OCI-LY1 (cell line): ENCODE results near the gene CHST5.
"Not testable (repeated sequence)": the region's sequence is repeated elsewhere in the genome, so short reads cannot be mapped to it uniquely, and the experiment has no call there.

Experiments used
- H2AFZ ChIP-seq: fragments of 200-600 bp; sonication (generic), shearing (Covaris generic); 2 replicates; pipeline ENCODE4 v1.6.0; 2014; ENCODE audit warnings: antibody characterized with exemption, mild to moderate bottlenecking, low read length
- H3F3A ChIP-seq: fragments of 200-600 bp; sonication (generic), shearing (Covaris generic); 2 replicates; pipeline ENCODE4 v1.6.0; 2014; ENCODE audit warnings: mild to moderate bottlenecking, antibody characterized with exemption, low read length, moderate library complexity; ENCODE audit not compliant: insufficient read depth
- H3K27ac ChIP-seq: fragments of 200-600 bp; sonication (generic); 2 replicates; pipeline ENCODE4 v1.5.1; 2014; ENCODE audit warnings: low read length, mixed run types, mild to moderate bottlenecking, low read depth; ENCODE audit not compliant: poor library complexity, severe bottlenecking
- H3K27me3 ChIP-seq: fragments of 200-600 bp; sonication (generic); 2 replicates; pipeline ENCODE4 v1.6.0; 2014; ENCODE audit warnings: antibody characterized with exemption, mild to moderate bottlenecking, low read length, moderate library complexity; ENCODE audit not compliant: insufficient read depth
- H3K36me3 ChIP-seq: fragments of 200-600 bp; sonication (generic); 2 replicates; pipeline ENCODE4 v1.6.1; 2014; ENCODE audit warnings: mild to moderate bottlenecking, antibody characterized with exemption, low read length, moderate library complexity, mixed read lengths; ENCODE audit not compliant: insufficient read depth
- H3K4me1 ChIP-seq: fragments of 200-600 bp; sonication (generic); 2 replicates; pipeline ENCODE4 v1.5.1; 2014; ENCODE audit warnings: mild to moderate bottlenecking, low read length, moderate library complexity; ENCODE audit not compliant: insufficient read depth, severe bottlenecking
- H3K4me2 ChIP-seq: fragments of 200-600 bp; sonication (generic), shearing (Covaris generic); 2 replicates; pipeline ENCODE4 v1.6.1; 2014; ENCODE audit warnings: low read length
- H3K4me3 ChIP-seq: fragments of 200-600 bp; sonication (generic); 2 replicates; pipeline ENCODE4 v1.5.1; 2014; ENCODE audit warnings: low read length, low read depth, mild to moderate bottlenecking, mixed read lengths; ENCODE audit not compliant: poor library complexity, severe bottlenecking
- H3K79me2 ChIP-seq: fragments of 200-600 bp; shearing (Covaris generic); 2 replicates; pipeline ENCODE4 v1.6.1; 2016; ENCODE audit warnings: mixed run types, low read length, mixed read lengths; ENCODE audit not compliant: insufficient read depth
- H3K9ac ChIP-seq: fragments of 200-600 bp; sonication (generic), shearing (Covaris generic); 2 replicates; pipeline ENCODE4 v1.6.1; 2014; ENCODE audit warnings: mild to moderate bottlenecking, low read length, mixed read lengths
- H3K9me2 ChIP-seq: fragments of 200-600 bp; sonication (generic), shearing (Covaris generic); 2 replicates; pipeline ENCODE4 v1.6.1; 2014; ENCODE audit warnings: low read depth, mild to moderate bottlenecking, low read length, mixed read lengths
- H3K9me3 ChIP-seq: fragments of 200-600 bp; shearing (Covaris generic); 2 replicates; pipeline ENCODE4 v1.6.1; 2014; ENCODE audit warnings: low read length, mixed read lengths
- H4K20me1 ChIP-seq: fragments of 200-600 bp; sonication (generic), shearing (Covaris generic); 2 replicates; pipeline ENCODE4 v1.6.0; 2016; ENCODE audit warnings: mild to moderate bottlenecking, low read length; ENCODE audit not compliant: insufficient read depth
- CTCF ChIP-seq: fragments of 200-600 bp; sonication (generic), shearing (Covaris generic); IDR thresholded peaks from 2 replicates; pipeline ENCODE4 v1.5.1; 2017; ENCODE audit warnings: mild to moderate bottlenecking, antibody characterized with exemption, low read length, moderate library complexity, mixed read lengths
- EZH2 ChIP-seq: fragments of 200-600 bp; sonication (generic), shearing (Covaris generic); IDR thresholded peaks from 2 replicates; pipeline ENCODE4 v1.8.0; 2017; ENCODE audit warnings: borderline replicate concordance, mixed run types, mild to moderate bottlenecking, antibody characterized with exemption, low read length, moderate library complexity, mixed read lengths

CHST5 gene

GRCh38 chr16:75555213-75555706 is 19.4 kb upstream of the CHST5 start:
- Histone ChIP-seq H3K4me2 (peak overlapping the region; percentile 74), H3K27me3 (no peaks in the 10 kb centered on the region), H3F3A (no peaks in the 10 kb centered on the region), H3K4me1 (peaks cover 27% of the 10 kb centered on the region), H2AFZ (no peak overlapping the region), H3K4me3 (peak overlapping the region; percentile 61), H3K36me3 (no peaks in the 10 kb centered on the region), H4K20me1 (no peaks in the 10 kb centered on the region), H3K79me2 (no peaks in the 10 kb centered on the region), H3K27ac (no peak overlapping the region), H3K9ac (peak overlapping the region; percentile 37; the same call in 1 of the 2 replicates), H3K9me2 (no peaks in the 10 kb centered on the region), H3K9me3 (no peaks in the 10 kb centered on the region)
- TF ChIP-seq CTCF (no peak), EZH2 (no peak)

- H3K36me3 ChIP-seq = no peaks in the 10 kb centered on the region
Measured at GRCh38 chr16:75552951-75553350, 17.0 kb upstream of the CHST5 start.

GRCh38 chr16:75550211-75550662 is 14.3 kb upstream of the CHST5 start:
- Histone ChIP-seq H3K9me2 (no peaks in the 10 kb centered on the region), H3K4me3 (no peak overlapping the region), H2AFZ (no peak overlapping the region), H3F3A (no peaks in the 10 kb centered on the region), H3K36me3 (no peaks in the 10 kb centered on the region), H3K27ac (no peak overlapping the region), H3K4me1 (peaks cover 6% of the 10 kb centered on the region), H3K4me2 (peak overlapping the region; percentile 15; the same call in 1 of the 2 replicates), H3K79me2 (no peaks in the 10 kb centered on the region), H3K27me3 (no peaks in the 10 kb centered on the region), H3K9me3 (no peaks in the 10 kb centered on the region), H4K20me1 (no peaks in the 10 kb centered on the region), H3K9ac (no peak overlapping the region)
- TF ChIP-seq CTCF (peak; percentile 58; the same call in 1 of the 2 replicates), EZH2 (no peak)

More at GRCh38 chr16:75552951-75553350, 17.0 kb upstream of the CHST5 start:
- H3K9me2 ChIP-seq = no peaks in the 10 kb centered on the region
- H3K4me1 ChIP-seq = peaks cover 20% of the 10 kb centered on the region
- H3K9me3 ChIP-seq = no peaks in the 10 kb centered on the region
- H3K27ac ChIP-seq = no peak overlapping the region
- H3K79me2 ChIP-seq = no peaks in the 10 kb centered on the region
- H3K27me3 ChIP-seq = no peaks in the 10 kb centered on the region
- H2AFZ ChIP-seq = no peak overlapping the region
- no peak for TF ChIP-seq CTCF
- TF ChIP-seq EZH2 = no peak
- H3K4me3 ChIP-seq = no peak overlapping the region
- H3K4me2 ChIP-seq = no peak overlapping the region
- H3F3A ChIP-seq = no peaks in the 10 kb centered on the region
- H4K20me1 ChIP-seq = no peaks in the 10 kb centered on the region
- H3K9ac ChIP-seq = no peak overlapping the region

- not testable (repeated sequence) for H3F3A ChIP-seq, H3K27ac ChIP-seq, H3K27me3 ChIP-seq, H3K4me3 ChIP-seq, H3K4me1 ChIP-seq, H3K9ac ChIP-seq, H3K36me3 ChIP-seq, H3K4me2 ChIP-seq, H2AFZ ChIP-seq, H3K9me3 ChIP-seq, H3K9me2 ChIP-seq, H4K20me1 ChIP-seq, H3K79me2 ChIP-seq
Measured at GRCh38 chr16:75548456-75548855, 12.5 kb upstream of the CHST5 start.
